ENCODE data around the gene MAB21L2.

DNA sequence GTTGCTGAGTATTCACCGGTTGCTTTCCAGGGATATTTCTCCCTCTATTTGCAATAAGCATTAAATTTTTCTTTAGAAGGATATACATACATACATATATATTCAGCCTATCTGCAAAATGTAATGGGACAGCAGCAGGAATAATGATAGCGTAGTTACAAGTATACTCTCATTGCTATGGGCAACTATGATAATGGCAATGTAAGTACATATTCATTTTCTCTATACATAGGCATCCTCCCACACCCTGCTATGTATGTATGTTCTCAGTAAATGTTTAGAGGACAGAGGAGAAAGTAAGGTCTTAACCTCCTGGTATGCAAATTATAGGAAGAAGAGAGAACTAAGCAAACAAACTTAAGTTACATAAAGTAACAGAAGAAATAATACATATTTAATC lies 19.7 kb upstream of the MAB21L2 start:
- no peak for TF ChIP-seq POLR2AphosphoS5 (IDR thresholded peaks at IDR 0.05; ENCODE audit: low read depth, low read length)
- TF ChIP-seq CEBPB (IDR thresholded peaks at IDR 0.05; ENCODE audit: low read depth, low read length), result no peak
- TF ChIP-seq, protein P1, sequence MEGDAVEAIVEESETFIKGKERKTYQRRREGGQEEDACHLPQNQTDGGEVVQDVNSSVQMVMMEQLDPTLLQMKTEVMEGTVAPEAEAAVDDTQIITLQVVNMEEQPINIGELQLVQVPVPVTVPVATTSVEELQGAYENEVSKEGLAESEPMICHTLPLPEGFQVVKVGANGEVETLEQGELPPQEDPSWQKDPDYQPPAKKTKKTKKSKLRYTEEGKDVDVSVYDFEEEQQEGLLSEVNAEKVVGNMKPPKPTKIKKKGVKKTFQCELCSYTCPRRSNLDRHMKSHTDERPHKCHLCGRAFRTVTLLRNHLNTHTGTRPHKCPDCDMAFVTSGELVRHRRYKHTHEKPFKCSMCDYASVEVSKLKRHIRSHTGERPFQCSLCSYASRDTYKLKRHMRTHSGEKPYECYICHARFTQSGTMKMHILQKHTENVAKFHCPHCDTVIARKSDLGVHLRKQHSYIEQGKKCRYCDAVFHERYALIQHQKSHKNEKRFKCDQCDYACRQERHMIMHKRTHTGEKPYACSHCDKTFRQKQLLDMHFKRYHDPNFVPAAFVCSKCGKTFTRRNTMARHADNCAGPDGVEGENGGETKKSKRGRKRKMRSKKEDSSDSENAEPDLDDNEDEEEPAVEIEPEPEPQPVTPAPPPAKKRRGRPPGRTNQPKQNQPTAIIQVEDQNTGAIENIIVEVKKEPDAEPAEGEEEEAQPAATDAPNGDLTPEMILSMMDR (IDR thresholded peaks at IDR 0.05; ENCODE audit: control extremely low read depth in 1 of 3, insufficient read depth in 1 of 3, low read depth in 1 of 3, low read length in 3 of 3), result no peak
- no peak for TF ChIP-seq BCL11A (IDR thresholded peaks at IDR 0.05; ENCODE audit: low read depth in 2 of 2, low read length in 2 of 2)
- TF ChIP-seq SIN3A (conservative IDR thresholded peaks at IDR 0.05 in 1 of 2, IDR thresholded peaks at IDR 0.05 in 1 of 2; ENCODE audit: low read depth in 1 of 2, low read length in 2 of 2), result no peak
